Thymus (tissue), 11 donors: ENCODE results near the gene KAZALD1. TPM values are rescaled to one million over a fixed set of nuclear protein-coding genes. Genes with fewer than 3 reads are reported as not detected.
"Not testable (repeated sequence)": the region's sequence is repeated elsewhere in the genome, so short reads cannot be mapped to it uniquely, and the experiment has no call there.

Source experiments
- DNase-seq, 9 donors: peaks; one replicate each; pipeline ENCODE4 v3.0.0-alpha.2; 2013; ENCODE audit warnings: low spot score in 9 of 9, low read depth in 6 of 9, missing footprints in 1 of 9
- H3K27ac ChIP-seq, 2 donors: one replicate each; pipeline ENCODE4 v1.5.1; 2013; ENCODE audit warnings: control low read depth in 1 of 2, low read depth in 1 of 2, low read length in 1 of 2, mild to moderate bottlenecking in 1 of 2, moderate library complexity in 1 of 2
- H3K27me3 ChIP-seq, 2 donors: one replicate each; pipeline ENCODE4 v1.5.1; 2013; ENCODE audit warnings: low read length in 1 of 2; ENCODE audit not compliant: control insufficient read depth in 2 of 2, insufficient read depth in 1 of 2
- H3K36me3 ChIP-seq, 2 donors: one replicate each; pipeline ENCODE4 v1.5.1; 2013; ENCODE audit warnings: low read length in 1 of 2, mild to moderate bottlenecking in 1 of 2, moderate library complexity in 1 of 2; ENCODE audit not compliant: control insufficient read depth in 2 of 2, insufficient read depth in 2 of 2
- H3K4me1 ChIP-seq, 2 donors: one replicate each; pipeline ENCODE4 v1.5.1; 2013; ENCODE audit warnings: low read length in 2 of 2; ENCODE audit not compliant: control insufficient read depth in 2 of 2, insufficient read depth in 2 of 2
- H3K4me3 ChIP-seq, 2 donors: one replicate each; pipeline ENCODE4 v1.5.1; 2013; ENCODE audit warnings: low read length in 2 of 2, control low read depth in 1 of 2, mild to moderate bottlenecking in 1 of 2
- H3K9me3 ChIP-seq, 2 donors: one replicate each; pipeline ENCODE4 v1.5.1; 2013; ENCODE audit warnings: low read length in 1 of 2, mild to moderate bottlenecking in 1 of 2; ENCODE audit not compliant: control insufficient read depth in 2 of 2, insufficient read depth in 1 of 2
- WGBS: extraction: QIAGEN DNeasy Blood & Tissue Kit; methylation state at CpG from one replicate; pipeline ENCODE4 v1.1.7; 2013; 5-methylcytosine and 5-hydroxymethylcytosine counted together
- polyA plus RNA-seq: library from polyadenylated mRNA; stranded (reverse); fragments of 200-250 nt; gene quantifications from one replicate; pipeline ENCODE4 v1.2.3, GENCODE V29; 2013
- total RNA-seq: library from RNA; stranded (reverse); fragments of 120-200 nt; gene quantifications from one replicate; pipeline ENCODE4 v1.2.4, GENCODE V29; 2013
- donor health status: healthy.

KAZALD1 gene
- total and polyA plus RNA-seq, 2 donors = 2.3 to 2.8 TPM

GRCh38 chr10:101029520-101030295 lies 32.1 kb upstream of the KAZALD1 start:
- DNase-seq = no peak
- no peak overlapping the region for H3K27ac ChIP-seq
- H3K9me3 ChIP-seq = peaks cover 0 to 4% of the 10 kb centered on the region in 2 donors
- no peaks in the 10 kb centered on the region for H3K36me3 ChIP-seq
- H3K27me3 ChIP-seq = peaks cover 8 to 70% of the 10 kb centered on the region in 2 donors
- peaks cover 8 to 39% of the 10 kb centered on the region in 2 donors for H3K4me1 ChIP-seq
- 77% methylated on average over 27 of the region's 27 CpGs for WGBS
- no peak overlapping the region for H3K4me3 ChIP-seq

- Histone ChIP-seq H3K4me3 (peak overlapping the region; percentile 55 to 59), H3K36me3 (peaks cover 0 to 3% of the 10 kb centered on the region in 2 donors), H3K9me3 (peaks cover 0 to 4% of the 10 kb centered on the region in 2 donors), H3K27ac (no peak overlapping the region), H3K4me1 (peaks cover 8 to 39% of the 10 kb centered on the region in 2 donors), H3K27me3 (peaks cover 8 to 78% of the 10 kb centered on the region in 2 donors)
- WGBS = 15% methylated on average over 25 of the region's 25 CpGs
- DNase-seq = no peak
Measured at GRCh38 chr10:101030496-101031127, 31.2 kb upstream of the KAZALD1 start.

DNA sequence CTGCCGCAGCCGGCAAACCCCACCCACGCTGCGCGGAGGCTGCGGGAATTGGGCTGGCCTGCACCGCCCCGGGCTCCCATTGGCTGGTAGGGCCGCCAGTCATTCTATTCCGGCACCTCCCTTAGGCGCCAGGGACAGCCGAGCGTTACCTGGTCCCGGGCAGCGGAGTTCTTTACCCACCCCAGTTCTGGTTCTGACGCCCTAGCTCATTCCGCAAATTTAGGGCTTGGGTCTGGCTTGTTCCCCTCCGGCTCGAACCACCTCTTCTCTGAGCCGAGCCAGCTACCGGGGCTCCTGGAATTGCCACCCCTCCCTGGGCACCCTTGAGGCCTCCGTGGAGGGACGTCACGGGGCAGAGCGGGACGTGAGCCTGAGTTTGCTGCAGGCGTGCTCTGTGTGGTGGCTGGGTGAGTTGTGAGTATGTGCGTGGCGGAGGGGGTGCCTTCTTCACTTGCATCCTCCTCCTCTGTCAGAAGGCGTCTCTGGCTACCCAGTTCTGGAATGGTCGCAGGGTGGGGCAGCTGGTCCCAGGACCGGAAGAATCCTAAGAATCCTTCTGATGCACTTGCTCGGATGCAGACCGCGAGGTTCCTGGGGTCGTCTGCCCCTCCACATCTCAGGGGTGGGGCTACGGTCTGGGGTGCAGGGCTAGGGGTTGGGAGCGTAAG lies 30.5 kb upstream of the KAZALD1 start, which contains the start of the genes PDZD7 and SFXN3:
TSS of gene PDZD7 (minus strand) at position 2 of the 668 bp plus-strand sequence. CDS start 910 bp downstream, outside the sequence.
TSS of gene SFXN3 (plus strand) at position 107 of the 668 bp plus-strand sequence. CDS start 3,461 bp downstream, outside the sequence.
- Histone ChIP-seq H3K4me1 (peaks cover 8 to 39% of the 10 kb centered on the region in 2 donors), H3K4me3 (peak within 1 kb of the TSS; percentile 55 to 59), H3K27me3 (peaks cover 8 to 84% of the 10 kb centered on the region in 2 donors), H3K36me3 (peaks cover 0 to 4% of the 10 kb centered on the region in 2 donors), H3K27ac (peak within 1 kb of the TSS; percentile 66 to 87), H3K9me3 (peaks cover 0 to 4% of the 10 kb centered on the region in 2 donors)
- under 1% methylated on average over 38 of the region's 38 CpGs for WGBS
- DNase-seq = peak; percentile 78 to 96 (median 90)

DNA sequence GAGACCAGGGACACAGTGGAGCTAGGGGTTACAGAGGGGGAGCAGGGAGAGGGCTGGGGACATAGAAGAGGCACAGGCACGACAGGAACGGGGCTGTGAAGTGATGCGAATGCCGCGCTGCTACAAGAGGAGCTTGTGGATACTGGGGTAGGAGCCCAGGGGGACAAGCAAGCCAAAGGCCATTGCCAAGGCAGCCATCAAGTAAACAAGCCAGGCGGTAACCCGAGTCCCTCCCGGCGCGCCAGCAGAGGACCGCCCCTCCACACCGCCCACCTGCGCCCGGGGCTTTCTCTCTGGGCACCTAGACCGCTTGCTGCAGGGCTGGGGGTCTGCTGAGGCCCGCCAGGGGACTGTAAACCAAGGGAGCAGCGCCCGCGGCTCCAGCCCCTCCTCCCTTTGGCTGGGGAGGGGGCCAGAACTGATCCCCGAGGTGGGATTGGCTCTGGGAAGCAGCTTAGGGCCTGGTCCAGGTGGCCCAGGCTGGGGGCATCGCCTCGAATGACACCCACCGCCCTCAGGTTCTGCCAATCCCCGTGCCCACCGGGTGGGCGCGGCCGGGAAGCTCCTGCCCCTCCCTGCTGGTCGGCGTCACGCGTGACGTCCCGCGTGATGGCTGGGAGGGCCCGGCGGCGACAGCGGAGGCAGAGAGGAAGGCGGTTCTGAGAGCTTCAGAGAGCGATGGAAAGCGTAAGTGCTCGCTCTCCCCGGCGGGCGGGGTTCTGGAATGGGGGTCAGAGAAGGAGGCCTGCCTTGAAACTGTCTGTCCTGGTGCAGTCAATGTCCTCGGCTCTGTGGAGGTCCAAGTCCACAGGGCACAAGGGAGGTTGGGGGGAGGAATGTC lies 29.8 kb upstream of the KAZALD1 start:
- DNase-seq = peak in 6 of 9 donors; percentile 59 to 85 (median 71)
- Histone ChIP-seq H3K4me1 (peaks cover 8 to 36% of the 10 kb centered on the region in 2 donors), H3K9me3 (peaks cover 0 to 4% of the 10 kb centered on the region in 2 donors), H3K27ac (peak overlapping the region; percentile 75 to 87), H3K27me3 (peaks cover 8 to 83% of the 10 kb centered on the region in 2 donors), H3K4me3 (peak overlapping the region; percentile 55 to 59), H3K36me3 (peaks cover 0 to 11% of the 10 kb centered on the region in 2 donors)
- under 1% methylated on average over 47 of the region's 47 CpGs for WGBS

DNA sequence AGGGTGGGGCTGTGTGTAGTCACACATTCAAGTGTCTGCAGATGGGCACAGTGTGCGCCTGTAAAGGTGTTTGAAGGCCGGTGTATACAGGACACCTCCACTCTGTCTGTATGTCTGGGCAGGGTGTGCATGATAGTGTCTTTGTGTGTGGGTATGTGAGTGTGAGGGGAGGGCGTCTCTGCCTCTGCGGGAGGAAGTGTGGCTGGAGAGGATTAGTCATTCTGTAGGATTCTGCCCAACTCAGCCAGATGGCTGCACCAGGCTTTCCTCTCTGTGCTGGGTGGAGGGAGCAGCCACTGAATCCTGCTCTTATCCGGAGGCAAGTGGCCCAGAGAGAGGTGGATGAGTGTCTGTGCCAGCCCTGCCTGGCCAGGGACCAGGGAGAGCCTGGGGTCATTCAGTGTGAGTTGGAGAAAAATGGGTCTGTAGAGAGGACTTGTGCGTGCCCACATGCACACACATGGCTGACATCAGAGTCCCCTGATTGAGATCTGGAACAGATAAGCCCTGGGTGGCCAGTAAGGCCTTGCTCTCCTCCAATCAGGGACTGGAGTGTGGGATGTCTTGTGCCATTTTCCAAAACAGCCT lies 29.1 kb upstream of the KAZALD1 start:
- peaks cover 0 to 4% of the 10 kb centered on the region in 2 donors for H3K9me3 ChIP-seq
- peaks cover 8 to 36% of the 10 kb centered on the region in 2 donors for H3K4me1 ChIP-seq
- H3K27me3 ChIP-seq = peaks cover 8 to 79% of the 10 kb centered on the region in 2 donors
- peak overlapping the region; percentile 55 to 59 for H3K4me3 ChIP-seq
- DNase-seq = no peak
- H3K27ac ChIP-seq = peak overlapping the region; percentile 75 to 87
- WGBS = 13% methylated on average over 6 of the region's 6 CpGs
- H3K36me3 ChIP-seq = peaks cover 0 to 17% of the 10 kb centered on the region in 2 donors

GRCh38 chr10:101033276-101033675 lies 28.5 kb upstream of the KAZALD1 start:
- Histone ChIP-seq H3K27me3 (peaks cover 8 to 74% of the 10 kb centered on the region in 2 donors), H3K9me3 (peaks cover 0 to 4% of the 10 kb centered on the region in 2 donors), H3K4me1 (peaks cover 8 to 36% of the 10 kb centered on the region in 2 donors), H3K27ac (no peak overlapping the region), H3K36me3 (peaks cover 0 to 17% of the 10 kb centered on the region in 2 donors), H3K4me3 (no peak overlapping the region)
- 79% methylated on average over 3 of the region's 3 CpGs for WGBS
- DNase-seq = no peak

GRCh38 chr10:101034404-101034803 lies 27.4 kb upstream of the KAZALD1 start:
- not testable (repeated sequence) for DNase-seq, H3K27ac ChIP-seq, H3K4me3 ChIP-seq, H3K9me3 ChIP-seq
- H3K36me3 ChIP-seq = peaks cover 0 to 17% of the 10 kb centered on the region in 2 donors
- WGBS = 97% methylated on average over 4 of the region's 4 CpGs
- H3K27me3 ChIP-seq = peaks cover 8 to 68% of the 10 kb centered on the region in 2 donors
- H3K4me1 ChIP-seq = peaks cover 8 to 33% of the 10 kb centered on the region in 2 donors

DNA sequence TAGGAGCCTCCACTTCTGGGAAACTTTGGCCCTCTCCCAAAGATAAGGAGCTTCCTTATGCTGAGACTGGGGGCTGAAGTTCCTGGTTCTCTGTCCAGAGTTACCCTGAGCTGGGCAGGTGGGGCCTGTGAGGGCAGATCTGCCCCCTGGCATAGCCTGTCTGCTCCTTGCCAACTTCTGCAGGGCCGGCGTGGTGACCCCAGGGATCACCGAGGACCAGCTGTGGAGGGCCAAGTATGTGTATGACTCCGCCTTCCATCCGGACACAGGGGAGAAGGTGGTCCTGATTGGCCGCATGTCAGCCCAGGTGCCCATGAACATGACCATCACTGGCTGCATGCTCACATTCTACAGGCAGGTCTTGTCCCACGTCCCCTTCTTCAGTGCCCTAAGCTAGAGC lies 26.5 kb upstream of the KAZALD1 start:
- DNase-seq = no peak
- H3K9me3 ChIP-seq = peaks cover 0 to under 1% of the 10 kb centered on the region in 2 donors
- no peak overlapping the region for H3K27ac ChIP-seq
- H3K36me3 ChIP-seq = peaks cover 0 to 17% of the 10 kb centered on the region in 2 donors
- peaks cover 8 to 30% of the 10 kb centered on the region in 2 donors for H3K4me1 ChIP-seq
- peaks cover 2 to 62% of the 10 kb centered on the region in 2 donors for H3K27me3 ChIP-seq
- H3K4me3 ChIP-seq = no peak overlapping the region
- 99% methylated on average over 7 of the region's 7 CpGs for WGBS
